VCaP (cell line): ENCODE data around the gene CACHD1.

ENCODE experiments used
- H3K27ac ChIP-seq: fragments of 450-650 bp; 2 replicates; pipeline ENCODE4 v1.5.1; 2017
- TF ChIP-seq, protein P1 (sequence below): fragments of 450-650 bp; conservative IDR thresholded peaks from 2 replicates; pipeline ENCODE4 v1.5.1; 2017; ENCODE audit warnings: mild to moderate bottlenecking, moderate library complexity

The CACHD1 gene

DNA sequence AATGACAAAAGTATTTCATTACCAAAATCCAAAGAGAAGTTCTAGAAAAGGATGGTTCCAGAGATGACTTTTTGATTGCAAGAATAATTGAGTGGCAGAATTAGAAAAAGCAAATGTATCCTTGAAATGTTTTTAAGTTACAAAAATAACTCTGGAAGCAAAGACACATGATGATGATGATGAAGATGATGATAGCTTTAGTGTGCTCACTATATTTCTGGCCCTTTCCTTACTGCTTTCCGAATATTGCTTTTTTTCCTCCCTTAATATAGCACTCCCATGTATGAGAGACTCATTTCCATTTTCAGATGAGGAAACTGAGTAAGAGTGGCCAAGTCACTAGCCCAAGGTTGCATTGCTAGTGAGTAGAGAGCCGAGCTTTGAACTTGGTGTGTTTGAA lies 54.7 kb downstream of the CACHD1 start:
- TF ChIP-seq, protein P1, sequence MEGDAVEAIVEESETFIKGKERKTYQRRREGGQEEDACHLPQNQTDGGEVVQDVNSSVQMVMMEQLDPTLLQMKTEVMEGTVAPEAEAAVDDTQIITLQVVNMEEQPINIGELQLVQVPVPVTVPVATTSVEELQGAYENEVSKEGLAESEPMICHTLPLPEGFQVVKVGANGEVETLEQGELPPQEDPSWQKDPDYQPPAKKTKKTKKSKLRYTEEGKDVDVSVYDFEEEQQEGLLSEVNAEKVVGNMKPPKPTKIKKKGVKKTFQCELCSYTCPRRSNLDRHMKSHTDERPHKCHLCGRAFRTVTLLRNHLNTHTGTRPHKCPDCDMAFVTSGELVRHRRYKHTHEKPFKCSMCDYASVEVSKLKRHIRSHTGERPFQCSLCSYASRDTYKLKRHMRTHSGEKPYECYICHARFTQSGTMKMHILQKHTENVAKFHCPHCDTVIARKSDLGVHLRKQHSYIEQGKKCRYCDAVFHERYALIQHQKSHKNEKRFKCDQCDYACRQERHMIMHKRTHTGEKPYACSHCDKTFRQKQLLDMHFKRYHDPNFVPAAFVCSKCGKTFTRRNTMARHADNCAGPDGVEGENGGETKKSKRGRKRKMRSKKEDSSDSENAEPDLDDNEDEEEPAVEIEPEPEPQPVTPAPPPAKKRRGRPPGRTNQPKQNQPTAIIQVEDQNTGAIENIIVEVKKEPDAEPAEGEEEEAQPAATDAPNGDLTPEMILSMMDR = no peak
- no peak overlapping the region for H3K27ac ChIP-seq

DNA sequence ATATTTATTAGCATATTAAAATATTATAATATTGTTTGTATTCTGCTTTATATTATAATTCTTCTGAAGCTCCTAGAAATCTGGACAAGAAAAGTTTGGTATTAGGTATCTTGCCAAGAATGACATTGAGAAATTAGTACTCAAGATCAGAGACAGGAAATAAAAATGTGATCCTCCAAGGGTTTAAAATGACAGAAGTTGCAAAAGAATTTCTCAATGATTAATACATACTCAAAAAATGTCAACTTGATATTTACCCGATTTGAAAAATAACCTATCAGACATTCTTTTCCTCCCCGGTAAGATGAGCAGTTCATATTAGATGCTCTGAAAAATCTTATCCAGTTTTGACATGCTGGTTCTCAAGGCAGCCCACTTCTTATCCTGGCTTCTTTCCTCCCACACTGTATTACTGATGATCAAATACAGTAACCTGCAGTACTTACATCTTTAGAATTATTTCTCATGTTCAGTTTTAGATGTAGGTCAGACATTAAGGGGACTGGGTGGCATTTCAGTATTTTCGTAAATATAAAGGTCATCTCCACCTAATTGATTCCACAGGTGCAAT lies 55.3 kb downstream of the CACHD1 start:
- TF ChIP-seq, protein P1 = no peak
- H3K27ac ChIP-seq = no peak overlapping the region

DNA sequence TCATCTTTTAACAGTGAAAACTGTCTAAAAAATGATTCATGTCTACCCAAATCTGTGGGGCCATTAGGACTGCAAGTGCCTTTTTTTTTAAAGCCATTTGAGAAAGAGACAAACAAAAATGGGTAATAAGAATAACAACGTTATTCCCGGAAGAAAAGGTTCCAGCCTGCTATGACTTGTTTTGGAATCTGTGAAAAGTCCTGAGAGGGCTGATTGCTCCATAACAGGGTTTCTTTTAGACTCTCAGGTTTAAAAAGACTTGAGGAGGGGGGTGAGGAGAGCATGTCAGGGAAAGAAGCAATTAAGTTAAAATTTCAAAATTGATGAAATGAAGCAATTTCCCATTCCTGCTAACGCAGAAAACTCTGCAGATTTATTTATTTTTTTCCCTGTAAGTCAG lies 56.4 kb downstream of the CACHD1 start:
- no peak overlapping the region for H3K27ac ChIP-seq
- TF ChIP-seq, protein P1 = no peak

DNA sequence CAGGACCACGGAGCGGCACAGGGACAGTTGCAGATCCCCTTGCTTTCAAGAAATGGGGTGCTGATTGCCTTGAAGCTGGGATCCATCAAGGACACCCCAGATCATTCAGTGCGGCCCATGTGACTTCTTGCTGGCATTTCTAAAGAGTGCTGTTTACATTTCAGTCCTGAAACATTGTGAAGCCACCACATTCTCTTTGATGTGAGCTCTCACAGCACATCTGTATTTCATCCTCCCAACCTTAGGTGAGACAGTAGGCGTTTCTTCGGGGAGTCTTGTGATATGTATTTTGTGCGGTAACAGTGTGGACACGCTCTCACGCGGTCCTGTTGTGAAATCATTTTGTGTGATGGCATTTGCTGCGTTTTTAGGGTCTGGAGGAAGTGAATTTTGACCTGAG lies 57.2 kb downstream of the CACHD1 start:
- TF ChIP-seq, protein P1 = no peak
- H3K27ac ChIP-seq = no peak overlapping the region

DNA sequence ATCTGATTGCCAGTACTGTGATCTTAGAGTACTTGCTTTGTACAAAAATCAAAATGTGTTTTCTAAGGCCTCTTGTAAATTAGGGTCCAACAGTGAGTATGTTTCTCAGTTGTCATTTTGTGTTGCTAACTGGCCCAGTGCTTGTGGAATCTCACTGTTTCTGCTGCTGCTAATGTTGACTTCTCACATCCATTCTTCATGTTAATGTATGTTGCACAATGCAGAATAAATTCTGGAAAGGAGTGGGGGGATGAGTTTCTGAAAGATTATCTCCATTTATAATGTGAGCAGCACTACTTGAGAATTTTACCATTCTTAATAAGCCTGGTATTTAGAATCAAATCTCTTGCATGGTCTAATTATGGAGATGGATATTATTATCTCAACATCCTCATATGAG lies 57.9 kb downstream of the CACHD1 start:
- H3K27ac ChIP-seq = no peak overlapping the region
- TF ChIP-seq, protein P1 = no peak

DNA sequence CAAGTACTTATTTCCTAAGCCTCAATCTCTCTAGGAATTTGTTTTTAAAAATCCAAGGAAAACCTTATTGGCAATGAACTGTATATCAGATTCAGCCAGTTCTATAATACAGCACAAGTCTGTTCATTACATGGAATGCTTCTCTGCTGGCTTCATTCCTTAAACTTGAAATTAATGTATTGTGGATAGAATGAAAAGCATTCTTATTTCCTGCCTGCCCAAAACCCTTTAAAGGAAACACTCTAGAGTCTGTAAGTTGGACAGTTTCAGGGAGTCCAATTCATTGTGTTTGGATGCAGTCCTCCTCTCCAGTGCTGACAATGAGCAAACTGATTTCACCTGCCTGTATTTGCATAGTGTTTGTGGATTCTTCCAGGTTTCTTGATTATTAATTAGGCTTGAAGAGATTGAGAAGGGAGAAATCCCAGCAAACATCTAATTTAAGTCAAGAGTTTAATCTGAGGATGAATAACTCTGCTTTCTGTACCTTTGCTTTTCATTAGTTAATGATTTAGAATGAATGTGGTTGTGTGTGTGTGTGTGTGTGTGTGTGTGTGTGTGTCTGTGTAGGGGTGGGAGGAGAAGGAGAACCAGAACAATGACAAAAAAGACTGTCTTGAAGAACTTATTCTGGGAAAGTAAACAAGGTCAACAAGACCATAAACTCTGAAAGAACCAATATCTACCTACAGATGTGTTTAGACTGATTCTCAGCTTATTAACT lies 61.2 kb downstream of the CACHD1 start:
- TF ChIP-seq, protein P1 = no peak
- no peak overlapping the region for H3K27ac ChIP-seq

DNA sequence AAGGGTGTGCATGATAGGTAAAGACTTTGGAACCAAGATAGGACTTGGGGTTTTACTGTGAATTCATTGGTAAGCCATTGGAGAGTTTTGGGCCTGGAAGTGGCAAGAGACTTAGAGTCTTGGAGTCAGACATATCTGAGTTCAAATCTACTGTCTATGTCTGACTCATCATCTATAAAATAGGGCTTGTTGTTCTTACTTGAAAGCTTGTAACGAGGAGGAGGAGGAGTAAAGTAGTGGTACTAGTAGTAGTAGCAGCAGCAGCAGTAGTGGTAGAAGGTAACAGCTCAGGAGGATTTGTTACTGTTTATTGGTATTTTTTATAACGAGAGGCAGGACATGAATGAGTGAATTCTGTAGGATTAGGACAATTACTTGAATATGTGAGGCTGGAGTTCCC lies 62.7 kb downstream of the CACHD1 start:
- TF ChIP-seq, protein P1 = no peak
- H3K27ac ChIP-seq = no peak overlapping the region
